T-cell (primary cell): ENCODE data around the gene DHX29. TPM values are rescaled to one million over a fixed set of nuclear protein-coding genes. Genes with fewer than 3 reads are reported as not detected.

Experiments
- ATAC-seq, 4 experiments: fragments of 200-7000 bp in 3 of 4; fragments of 150-1000 bp in 1 of 4; cut with Tn5 transposase; replicated peaks in 1 of 4; 1 replicate in 3 of 4; 2 replicates in 1 of 4; pipeline ENCODE4 v1.10.0; 2021; ENCODE audit warnings: moderate library complexity in 3 of 4, mild to moderate bottlenecking in 2 of 4, moderate number of reproducible peaks in 1 of 4
- CTCF ChIA-PET, 2 donors: fragments of 300-600 bp; sonication (Branson Sonifier 250); formaldehyde crosslinking; loops; one replicate each; lab custom pipeline; 2022; ENCODE audit warnings: antibody characterized with exemption in 2 of 2; lab: Charles Lee
- POLR2A ChIA-PET, 2 donors: fragments of 300-600 bp; sonication (Branson Sonifier 250); formaldehyde crosslinking; loops; one replicate each; lab custom pipeline; 2022; ENCODE audit warnings: antibody characterized with exemption in 2 of 2; lab: Charles Lee
- DNase-seq, 35 experiments: peaks; one replicate each; pipeline versions ENCODE4 v3.0.0 to v3.0.0-alpha.2; 2013 to 2023
- H3K27ac ChIP-seq: one replicate; pipeline ENCODE4 v1.5.1; 2013; ENCODE audit warnings: low read length
- H3K27me3 ChIP-seq, 2 experiments: replicated peaks in 1 of 2; 1 replicate in 1 of 2; 2 replicates in 1 of 2; pipeline versions ENCODE4 v1.6.1 to v1.7.0; 2013; ENCODE audit warnings: low read length in 1 of 2, mixed read lengths in 1 of 2; ENCODE audit not compliant: control insufficient read depth in 2 of 2, insufficient read depth in 2 of 2; ENCODE audit errors: extremely low read depth in 1 of 2
- H3K36me3 ChIP-seq, 2 donors: 1 replicate in 1 of 2; 2 replicates in 1 of 2; pipeline versions ENCODE4 v1.6.1 to v1.7.0; 2013; ENCODE audit warnings: low read length in 1 of 2; ENCODE audit not compliant: control insufficient read depth in 2 of 2, insufficient read depth in 1 of 2; ENCODE audit errors: extremely low read depth in 1 of 2
- H3K4me1 ChIP-seq, 2 experiments: 1 replicate in 1 of 2; 2 replicates in 1 of 2; pipeline versions ENCODE4 v1.6.1 to v1.7.0; 2013; ENCODE audit warnings: low read length in 2 of 2, mixed read lengths in 1 of 2; ENCODE audit not compliant: insufficient read depth in 2 of 2, control insufficient read depth in 1 of 2; ENCODE audit errors: extremely low read depth in 1 of 2
- H3K4me3 ChIP-seq, 2 donors: 1 replicate in 1 of 2; 2 replicates in 1 of 2; pipeline versions ENCODE4 v1.5.1 to v1.7.0; 2013; ENCODE audit warnings: mild to moderate bottlenecking in 2 of 2, low read length in 1 of 2, moderate library complexity in 1 of 2; ENCODE audit not compliant: control insufficient read depth in 1 of 2; ENCODE audit errors: extremely low read depth in 1 of 2
- H3K9me3 ChIP-seq: 2 replicates; pipeline ENCODE4 v1.7.0; 2013
- H3K27ac Mint-ChIP-seq, 2 donors: one replicate each; pipeline ENCODE4 v1.8.0; 2020 to 2021; ENCODE audit warnings: mild to moderate bottlenecking in 2 of 2, mixed read lengths in 2 of 2
- H3K27me3 Mint-ChIP-seq, 2 donors: one replicate each; pipeline ENCODE4 v1.8.0; 2021 to 2022; ENCODE audit warnings: mixed read lengths in 2 of 2
- H3K36me3 Mint-ChIP-seq: one replicate; pipeline ENCODE4 v1.8.0; 2021; ENCODE audit warnings: mixed read lengths
- H3K4me1 Mint-ChIP-seq, 3 donors: one replicate each; pipeline ENCODE4 v1.8.0; 2020 to 2022; ENCODE audit warnings: mixed read lengths in 3 of 3, mild to moderate bottlenecking in 1 of 3
- H3K4me3 Mint-ChIP-seq, 3 donors: one replicate each; pipeline ENCODE4 v1.8.0; 2020 to 2022; ENCODE audit warnings: mild to moderate bottlenecking in 3 of 3, mixed read lengths in 3 of 3, moderate library complexity in 3 of 3
- H3K9me3 Mint-ChIP-seq, 3 donors: one replicate each; pipeline ENCODE4 v1.8.0; 2020 to 2022; ENCODE audit warnings: mixed read lengths in 3 of 3
- WGBS: methylation state at CpG from one replicate; pipeline ENCODE4 v1.1.5; 2013; ENCODE audit warnings: missing lambda C conversion rate; ENCODE audit not compliant: insufficient coverage; 5-methylcytosine and 5-hydroxymethylcytosine counted together
- total RNA-seq, 35 experiments: library from RNA in 6 of 35; stranded (reverse) in 6 of 35; fragments of 120-200 nt in 1 of 35; gene quantifications; one replicate each; pipeline versions ENCODE4 v1.2.1 to v1.2.4 and lab custom pipeline; 2013 to 2026

DHX29 gene
- total RNA-seq, 5 donors from 2014 or later (not counting 1 experiment from before 2014, with no cell fraction given), result 12.4 to 19.2 (median 15.4) TPM

DNA sequence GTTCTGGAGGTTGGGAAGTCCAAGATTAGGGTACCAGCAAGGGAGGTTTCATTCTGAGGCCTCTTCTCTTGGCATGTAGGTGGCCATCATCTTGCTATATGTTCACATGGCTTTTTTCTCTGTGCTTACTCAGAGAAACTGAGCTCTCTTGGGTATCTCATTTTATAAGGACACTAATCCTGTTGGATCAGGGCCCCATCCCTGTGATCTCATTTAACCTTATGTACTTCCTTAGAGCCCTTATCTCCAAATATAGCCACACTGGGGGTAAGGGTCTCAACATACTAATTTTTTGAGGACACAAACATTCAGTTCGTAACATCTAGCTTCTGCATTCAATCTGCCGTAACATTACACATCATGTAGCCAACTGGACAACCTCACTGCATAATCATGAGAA lies 6.6 kb downstream of the DHX29 start:
- Mint-ChIP-seq H3K4me1 (peaks cover 17 to 28% (median 20%) of the 10 kb centered on the region in 3 donors), H3K9me3 (no peaks in the 10 kb centered on the region), H3K36me3 (peaks cover 37% of the 10 kb centered on the region), H3K27ac (no peak overlapping the region), H3K27me3 (no peaks in the 10 kb centered on the region), H3K4me3 (no peak overlapping the region)
- Histone ChIP-seq H3K4me3 (no peak overlapping the region), H3K27me3 (no peaks in the 10 kb centered on the region), H3K9me3 (no peaks in the 10 kb centered on the region), H3K4me1 (peaks cover 2 to 11% of the 10 kb centered on the region in 2 experiments), H3K36me3 (peaks cover 0 to 11% of the 10 kb centered on the region in 2 donors), H3K27ac (no peak overlapping the region)
- ChIA-PET CTCF (interaction anchor here in 1 of 2 donors (0.7 kb wide), 1 partner anchor 1937 kb away, joined by 5 read pairs; no protein-coding TSS in a partner anchor), POLR2A (no interaction called here)
- no peak for ATAC-seq
- DNase-seq, result no peak
- no CpG with 5 or more reads among the region's 2 CpGs for WGBS

DNA sequence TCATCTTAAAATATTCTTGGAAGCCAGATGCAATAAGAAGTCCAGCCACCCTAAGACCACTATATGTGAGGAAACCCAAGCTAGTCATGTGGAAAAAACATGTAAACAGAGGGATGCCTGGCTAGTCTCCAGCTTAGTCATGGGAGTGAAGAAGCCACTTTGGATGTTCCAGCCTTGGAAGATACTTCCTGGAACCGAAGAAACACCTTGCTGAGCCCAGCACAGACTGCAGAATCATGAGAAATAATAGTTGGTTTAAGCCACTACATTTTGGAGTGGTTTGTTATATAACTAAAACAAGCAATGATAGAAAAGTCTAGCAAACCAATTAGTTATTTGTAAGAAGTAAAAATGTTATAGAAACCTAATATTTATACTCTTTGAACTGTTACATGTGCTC lies 12.6 kb downstream of the DHX29 start:
- 100% methylated on average over 1 of the region's 1 CpG for WGBS
- Histone ChIP-seq H3K36me3 (peaks cover 8 to 56% of the 10 kb centered on the region in 2 donors), H3K27me3 (no peaks in the 10 kb centered on the region), H3K27ac (no peak overlapping the region), H3K4me1 (no peaks in the 10 kb centered on the region), H3K4me3 (no peak overlapping the region), H3K9me3 (no peaks in the 10 kb centered on the region)
- POLR2A ChIA-PET, result no interaction called here
- DNase-seq, result no peak
- Mint-ChIP-seq H3K27ac (no peak overlapping the region), H3K36me3 (peaks cover 66% of the 10 kb centered on the region), H3K4me3 (no peak overlapping the region), H3K4me1 (peaks cover 0 to 11% (median 0%) of the 10 kb centered on the region in 3 donors), H3K9me3 (no peaks in the 10 kb centered on the region), H3K27me3 (no peaks in the 10 kb centered on the region)
- CTCF ChIA-PET, result no interaction called here
- no peak for ATAC-seq

DNA sequence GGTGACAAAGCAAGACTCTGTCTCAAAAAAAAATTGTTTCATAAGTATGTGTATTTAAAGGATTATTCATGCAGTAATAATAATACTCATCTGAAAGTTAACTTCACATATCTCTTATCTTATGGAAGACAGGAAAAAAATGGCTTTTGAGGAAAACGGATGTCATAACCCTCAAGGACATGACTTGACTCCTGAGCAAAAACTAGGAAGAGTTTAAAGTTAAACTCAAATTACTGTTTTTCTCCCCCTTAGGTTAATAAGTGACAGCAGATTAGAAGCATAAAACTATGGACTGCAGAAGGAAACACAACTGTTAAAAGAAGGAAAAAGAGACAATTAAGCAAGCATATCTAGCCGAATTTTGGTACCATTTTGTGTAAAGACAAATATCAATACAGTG lies 16.5 kb downstream of the DHX29 start:
- POLR2A ChIA-PET, result no interaction called here
- Histone ChIP-seq H3K4me3 (no peak overlapping the region), H3K36me3 (peaks cover 8 to 72% of the 10 kb centered on the region in 2 donors), H3K27ac (no peak overlapping the region), H3K9me3 (no peaks in the 10 kb centered on the region), H3K4me1 (no peaks in the 10 kb centered on the region), H3K27me3 (no peaks in the 10 kb centered on the region)
- peaks cover 69% of the 10 kb centered on the region for H3K36me3 Mint-ChIP-seq
- no peak for ATAC-seq
- DNase-seq, result no peak
- H3K4me1 Mint-ChIP-seq, result no peaks in the 10 kb centered on the region
- H3K27ac Mint-ChIP-seq, result no peak overlapping the region
- no CpG with 5 or more reads among the region's 2 CpGs for WGBS
- H3K4me3 Mint-ChIP-seq, result no peak overlapping the region
- no peaks in the 10 kb centered on the region for H3K27me3 Mint-ChIP-seq
- CTCF ChIA-PET, result no interaction called here
- no peaks in the 10 kb centered on the region for H3K9me3 Mint-ChIP-seq

DNA sequence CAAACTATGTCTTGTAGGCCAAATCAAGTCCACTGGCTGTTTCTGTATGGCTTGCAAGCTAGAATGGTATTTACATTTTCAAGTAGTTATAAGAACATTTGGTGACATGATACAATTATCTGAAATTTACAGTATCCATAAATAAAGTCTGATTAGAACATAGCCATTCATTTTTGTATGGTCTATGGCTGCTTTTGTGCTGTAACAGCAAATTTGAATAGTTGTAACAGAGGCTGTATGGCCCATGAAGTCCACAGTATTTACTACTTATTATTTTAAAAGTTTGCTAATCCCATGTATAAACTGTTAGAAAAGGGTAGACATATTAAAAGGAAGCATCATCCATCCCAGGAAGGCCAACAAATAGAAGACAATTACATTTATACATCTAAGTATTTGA lies 17.7 kb downstream of the DHX29 start:
- H3K4me3 Mint-ChIP-seq, result no peak overlapping the region
- ChIA-PET POLR2A (interaction anchor here in 1 of 2 donors (0.6 kb wide), 2 partner anchors 9 to 220 kb away, joined by 3 read pairs; no protein-coding TSS in a partner anchor), CTCF (no interaction called here)
- peaks cover 62% of the 10 kb centered on the region for H3K36me3 Mint-ChIP-seq
- Histone ChIP-seq H3K27ac (no peak overlapping the region), H3K27me3 (no peaks in the 10 kb centered on the region), H3K4me3 (no peak overlapping the region), H3K36me3 (peaks cover 5 to 72% of the 10 kb centered on the region in 2 donors), H3K4me1 (no peaks in the 10 kb centered on the region), H3K9me3 (no peaks in the 10 kb centered on the region)
- H3K4me1 Mint-ChIP-seq, result no peaks in the 10 kb centered on the region
- DNase-seq (no peak), ATAC-seq (no peak)
- no peaks in the 10 kb centered on the region for H3K27me3 Mint-ChIP-seq
- H3K27ac Mint-ChIP-seq, result no peak overlapping the region
- H3K9me3 Mint-ChIP-seq, result no peaks in the 10 kb centered on the region

DNA sequence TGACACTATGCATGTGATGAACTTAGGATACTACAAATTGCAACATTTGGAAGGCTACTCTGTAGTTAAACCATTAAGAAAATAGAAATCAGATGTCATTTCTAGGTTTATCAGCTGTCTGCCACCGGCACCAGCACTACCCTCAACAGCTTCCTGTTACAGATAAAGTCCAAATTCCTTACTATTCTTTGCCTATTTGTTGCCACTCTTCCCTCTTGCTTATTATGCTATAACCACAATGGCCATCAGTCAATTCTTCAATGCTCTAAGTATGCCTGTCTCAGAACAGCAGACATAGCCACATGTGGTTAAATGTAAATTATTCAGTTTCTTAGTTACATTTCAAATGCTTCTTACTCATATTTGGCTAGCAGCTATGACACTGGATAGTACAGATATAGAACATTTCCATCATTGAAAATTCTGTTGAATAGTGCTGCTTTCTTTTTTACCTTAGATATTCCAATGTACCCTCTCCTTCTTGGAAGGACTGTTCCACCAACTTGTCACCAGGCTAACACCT lies 21.0 kb downstream of the DHX29 start:
- H3K27ac Mint-ChIP-seq, result no peak overlapping the region
- no peaks in the 10 kb centered on the region for H3K4me1 Mint-ChIP-seq

DNA sequence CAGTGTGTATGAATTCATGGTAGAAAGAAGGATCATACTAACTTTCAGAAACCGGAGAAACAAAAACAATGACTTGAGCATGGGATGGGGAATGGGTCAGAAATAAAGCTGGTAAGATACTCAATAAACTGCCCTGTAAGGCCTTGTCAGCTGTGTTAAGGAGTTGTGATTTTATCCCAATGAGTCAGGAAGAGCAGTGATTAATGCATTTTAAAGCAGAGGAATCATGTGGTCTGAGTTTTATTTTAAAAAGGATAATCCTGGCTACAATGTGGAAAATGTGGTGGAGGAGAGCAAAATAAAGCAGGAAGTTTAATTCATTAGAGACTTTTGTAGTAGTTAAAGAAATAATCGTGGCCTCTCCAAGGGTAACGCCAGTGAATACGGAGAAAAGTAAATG lies 28.7 kb downstream of the DHX29 start:
- Histone ChIP-seq H3K27me3 (no peaks in the 10 kb centered on the region), H3K27ac (no peak overlapping the region), H3K9me3 (no peaks in the 10 kb centered on the region), H3K4me1 (no peaks in the 10 kb centered on the region), H3K36me3 (peaks cover 0 to 77% of the 10 kb centered on the region in 2 donors), H3K4me3 (no peak overlapping the region)
- Mint-ChIP-seq H3K36me3 (peaks cover 61% of the 10 kb centered on the region), H3K27ac (no peak overlapping the region), H3K27me3 (no peaks in the 10 kb centered on the region), H3K4me1 (no peaks in the 10 kb centered on the region), H3K4me3 (no peak overlapping the region), H3K9me3 (no peaks in the 10 kb centered on the region)
- ChIA-PET CTCF (interaction anchor here in 1 of 2 donors (0.7 kb wide), 1 partner anchor 28 kb away, joined by 5 read pairs; no protein-coding TSS in a partner anchor), POLR2A (no interaction called here)
- ATAC-seq (no peak), DNase-seq (no peak)
- 79% methylated on average over 2 of the region's 4 CpGs for WGBS

More for the DNA sequence above, 21.0 kb downstream of the DHX29 start:
- Mint-ChIP-seq H3K4me3 (no peak overlapping the region), H3K9me3 (no peaks in the 10 kb centered on the region), H3K27me3 (no peaks in the 10 kb centered on the region), H3K36me3 (peaks cover 53% of the 10 kb centered on the region)
- Histone ChIP-seq H3K4me1 (no peaks in the 10 kb centered on the region), H3K4me3 (no peak overlapping the region), H3K9me3 (no peaks in the 10 kb centered on the region), H3K27me3 (no peaks in the 10 kb centered on the region), H3K27ac (no peak overlapping the region), H3K36me3 (peaks cover 0 to 67% of the 10 kb centered on the region in 2 donors)
- ChIA-PET POLR2A (interaction anchor here in 1 of 2 donors (0.6 kb wide), 2 partner anchors 21 to 716 kb away, joined by 3 to 5 read pairs; partner anchors contain the start of genes DHX29 and MTREX), CTCF (no interaction called here)
- ATAC-seq, result no peak
- WGBS, result 83% methylated on average over 1 of the region's 1 CpG
- DNase-seq, result no peak
